IgD-negative memory B cell (primary cell): ENCODE results near the gene KLHDC8A. TPM values are rescaled to one million over a fixed set of nuclear protein-coding genes. Genes with fewer than 3 reads are reported as not detected.

Source experiments
- H3K27ac Mint-ChIP-seq, 3 donors: one replicate each; pipeline ENCODE4 v1.8.0; 2020 to 2022; ENCODE audit warnings: mild to moderate bottlenecking in 3 of 3, mixed read lengths in 3 of 3, moderate library complexity in 1 of 3
- H3K27me3 Mint-ChIP-seq: one replicate; pipeline ENCODE4 v1.8.0; 2021; ENCODE audit warnings: mixed read lengths
- H3K36me3 Mint-ChIP-seq: one replicate; pipeline ENCODE4 v1.8.0; 2020; ENCODE audit warnings: mild to moderate bottlenecking, mixed read lengths
- H3K4me1 Mint-ChIP-seq, 3 donors: one replicate each; pipeline ENCODE4 v1.8.0; 2020 to 2022; ENCODE audit warnings: mixed read lengths in 3 of 3, mild to moderate bottlenecking in 1 of 3
- H3K4me3 Mint-ChIP-seq, 4 donors: one replicate each; pipeline ENCODE4 v1.8.0; 2020 to 2022; ENCODE audit warnings: mild to moderate bottlenecking in 4 of 4, mixed read lengths in 4 of 4, moderate library complexity in 3 of 4
- H3K9me3 Mint-ChIP-seq, 3 donors: one replicate each; pipeline ENCODE4 v1.8.0; 2020 to 2021; ENCODE audit warnings: mixed read lengths in 3 of 3, mild to moderate bottlenecking in 1 of 3
- polyA plus RNA-seq: library from polyadenylated mRNA; unstranded; fragments of 300-500 nt; fragmentation: Illumina TruSeq; gene quantifications from one replicate; pipeline ENCODE4 v1.2.3, GENCODE V29; 2021

Gene KLHDC8A
- polyA plus RNA-seq, 1 donor from 2014 or later: 0.20 TPM

DNA sequence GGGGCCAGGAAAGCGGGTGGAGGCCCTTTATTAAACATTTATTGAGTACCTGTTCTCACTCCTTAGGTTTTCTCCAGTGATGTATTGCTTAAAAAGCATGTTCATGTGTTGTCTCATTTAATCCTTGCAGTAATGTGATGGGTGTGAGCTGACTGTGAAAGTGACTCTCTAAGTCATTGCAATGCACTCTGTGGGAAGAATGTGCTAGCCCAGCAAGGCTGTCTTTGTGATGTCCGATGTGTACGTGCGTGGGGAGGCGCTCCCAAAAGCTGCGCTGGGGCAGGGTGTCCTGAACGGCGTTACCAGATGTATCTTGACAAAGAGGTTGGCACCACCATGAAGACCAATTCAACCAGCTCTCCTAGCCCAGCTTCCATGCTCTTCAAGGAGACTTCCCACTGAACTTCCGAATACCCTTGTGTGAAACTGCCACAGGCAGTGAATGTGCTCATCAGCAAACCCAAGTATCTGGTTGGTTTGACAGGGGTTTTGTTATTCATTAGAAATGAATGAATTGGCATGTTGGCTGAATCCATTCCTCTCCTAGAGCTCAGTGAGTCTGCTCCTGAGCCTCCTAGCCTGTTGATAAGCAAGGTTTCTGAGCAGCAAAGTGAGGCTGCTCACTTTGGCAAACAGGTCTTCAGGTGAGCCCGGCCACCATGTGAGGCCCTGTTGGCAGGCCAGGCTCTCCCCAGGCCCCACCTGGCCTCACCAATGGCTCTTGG, 63.2 kb downstream of the KLHDC8A start:
- Mint-ChIP-seq H3K9me3 (no peaks in the 10 kb centered on the region), H3K27me3 (no peaks in the 10 kb centered on the region), H3K27ac (peak overlapping the region; percentile 19 to 41 (median 24)), H3K36me3 (no peaks in the 10 kb centered on the region), H3K4me1 (peaks cover 29 to 46% (median 45%) of the 10 kb centered on the region in 3 donors), H3K4me3 (no peak overlapping the region)

DNA sequence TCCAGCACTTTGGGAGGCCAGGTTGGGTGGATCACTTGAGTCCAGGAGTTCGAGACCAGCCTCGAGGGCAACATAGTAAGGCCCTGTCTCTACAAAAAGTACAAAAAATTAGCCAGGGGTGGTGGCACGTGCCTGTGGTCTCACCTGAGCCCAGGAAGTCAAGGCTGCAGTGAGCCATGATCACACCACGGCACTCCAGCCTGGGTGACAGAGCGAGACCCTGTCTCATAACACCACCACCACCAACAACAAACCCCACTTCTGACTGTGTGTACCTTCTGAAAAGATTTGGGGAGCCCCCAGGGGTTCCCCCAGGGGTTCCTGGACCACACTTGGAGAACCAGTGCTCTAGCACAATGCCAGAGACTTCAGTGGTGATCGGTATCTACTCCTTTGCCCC, 65.1 kb downstream of the KLHDC8A start:
- no peaks in the 10 kb centered on the region for H3K9me3 Mint-ChIP-seq
- H3K4me1 Mint-ChIP-seq: peaks cover 36 to 59% (median 56%) of the 10 kb centered on the region in 3 donors
- peak overlapping the region; percentile 53 to 92 (median 87) for H3K27ac Mint-ChIP-seq
- no peaks in the 10 kb centered on the region for H3K36me3 Mint-ChIP-seq
- H3K4me3 Mint-ChIP-seq: peak overlapping the region in 3 of 4 donors; percentile 55 to 66 (median 55)
- no peaks in the 10 kb centered on the region for H3K27me3 Mint-ChIP-seq

DNA sequence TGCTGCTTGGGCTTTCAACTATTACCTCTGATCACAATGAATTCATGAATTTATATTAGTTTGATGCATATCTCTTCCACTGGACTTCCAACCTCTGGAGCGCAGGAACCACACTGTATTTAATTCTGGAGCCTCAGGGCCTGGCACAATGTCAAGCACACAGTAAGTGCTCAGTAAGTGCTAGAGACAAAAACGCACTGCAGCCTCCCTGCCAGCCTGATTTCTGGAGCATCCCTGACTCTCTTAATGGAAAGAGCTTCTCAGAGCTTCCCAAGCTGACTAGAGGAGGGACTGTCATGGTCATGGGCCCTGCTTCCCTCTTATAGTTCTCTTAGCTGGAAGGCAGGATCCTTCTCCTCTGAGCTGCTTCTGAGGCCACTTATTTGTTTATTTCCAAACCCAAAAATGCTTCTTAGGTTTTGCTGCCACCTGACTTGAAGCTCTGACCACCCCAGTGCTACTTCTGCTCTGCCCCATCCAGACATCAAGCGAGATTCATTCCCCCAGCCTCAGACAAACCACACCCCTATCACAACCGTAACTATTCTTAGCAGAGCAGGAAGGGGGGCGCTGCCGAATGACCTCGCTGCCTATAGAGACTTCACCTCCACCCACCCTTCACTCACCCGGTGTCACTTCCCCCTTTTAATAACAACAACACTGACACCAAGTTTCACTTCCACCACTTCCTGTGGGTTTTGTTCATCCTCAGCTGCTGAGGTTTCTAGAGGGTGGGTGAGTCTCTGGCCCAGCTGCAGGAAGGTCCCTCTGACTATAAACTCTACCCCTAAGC, 68.8 kb downstream of the KLHDC8A start:
- Mint-ChIP-seq H3K9me3 (no peaks in the 10 kb centered on the region), H3K4me3 (peak overlapping the region; percentile 30 to 93 (median 66)), H3K27ac (peak overlapping the region; percentile 71 to 99 (median 98)), H3K36me3 (no peaks in the 10 kb centered on the region), H3K4me1 (peaks cover 33 to 72% (median 62%) of the 10 kb centered on the region in 3 donors), H3K27me3 (peaks cover 2% of the 10 kb centered on the region)

DNA sequence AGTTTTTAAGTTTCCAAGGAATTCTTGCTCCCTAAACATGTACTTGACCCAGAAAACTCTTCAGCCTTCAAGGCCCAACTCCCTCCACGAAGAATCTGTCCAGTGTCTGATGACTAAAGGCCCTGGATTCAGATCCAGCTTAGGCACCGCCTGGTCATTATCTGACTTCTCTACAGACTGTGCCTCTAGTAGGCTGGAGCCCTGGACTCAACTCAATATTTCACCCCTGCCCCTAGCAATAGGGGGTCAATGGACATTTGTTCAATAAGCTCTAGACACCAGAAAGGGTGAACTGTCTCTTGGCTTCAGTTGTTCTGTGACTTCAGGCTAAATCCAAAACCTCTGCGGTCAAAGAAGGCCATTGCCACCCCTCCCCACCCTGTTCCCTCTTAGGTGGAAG, 69.6 kb downstream of the KLHDC8A start:
- Mint-ChIP-seq H3K27me3 (peaks cover 2% of the 10 kb centered on the region), H3K36me3 (no peaks in the 10 kb centered on the region), H3K27ac (peak overlapping the region; percentile 71 to 99 (median 98)), H3K4me3 (peak overlapping the region; percentile 30 to 93 (median 62)), H3K9me3 (no peaks in the 10 kb centered on the region), H3K4me1 (peaks cover 33 to 78% (median 65%) of the 10 kb centered on the region in 3 donors)

DNA sequence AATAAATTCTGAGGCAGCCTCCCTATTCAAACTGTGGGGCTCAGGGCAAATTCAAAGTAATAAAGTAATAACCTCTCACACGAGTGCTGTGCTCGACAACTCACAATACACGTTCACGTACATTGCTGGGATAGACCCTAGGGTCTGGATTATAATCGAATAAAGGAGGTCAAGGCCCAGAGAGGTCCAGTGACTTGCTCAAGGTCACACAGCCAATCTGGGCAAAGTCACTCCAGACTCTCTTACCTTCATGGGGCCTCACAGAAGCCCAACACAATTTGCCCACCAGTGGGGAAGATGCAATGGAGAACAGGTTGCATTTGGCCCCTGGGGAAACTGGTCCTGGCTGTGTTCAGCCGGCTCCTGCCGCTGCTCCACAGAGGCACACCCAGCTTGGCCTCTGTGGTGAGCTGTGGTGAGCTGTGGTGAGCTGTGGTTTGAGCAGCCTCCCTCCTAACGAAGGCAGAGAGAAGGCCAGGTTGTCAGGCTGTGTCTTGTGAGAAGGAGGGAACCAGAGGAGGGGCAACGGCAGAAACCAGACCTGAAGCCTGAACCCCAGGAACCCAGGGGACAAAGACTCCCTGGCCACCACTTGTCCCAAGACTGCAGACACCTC, 70.3 kb downstream of the KLHDC8A start:
- peak overlapping the region; percentile 30 to 93 (median 82) for H3K4me3 Mint-ChIP-seq
- peaks cover 28 to 71% (median 59%) of the 10 kb centered on the region in 3 donors for H3K4me1 Mint-ChIP-seq
- no peaks in the 10 kb centered on the region for H3K9me3 Mint-ChIP-seq
- peaks cover 2% of the 10 kb centered on the region for H3K27me3 Mint-ChIP-seq
- peak overlapping the region; percentile 71 to 99 (median 98) for H3K27ac Mint-ChIP-seq
- H3K36me3 Mint-ChIP-seq: no peaks in the 10 kb centered on the region

Other genes starting within 250 kb of the KLHDC8A start
- gene RBBP5, start 234.9 kb downstream of the KLHDC8A start, polyA plus RNA-seq: 19.0 TPM
- 6.1 TPM for gene DSTYK, start 145.2 kb downstream of the KLHDC8A start, polyA plus RNA-seq
- 0.11 TPM for gene TMCC2, start 129.0 kb downstream of the KLHDC8A start, polyA plus RNA-seq
- 91.9 TPM for gene NUAK2, start 35.2 kb downstream of the KLHDC8A start, polyA plus RNA-seq
- gene LEMD1, start 65.1 kb upstream of the KLHDC8A start, polyA plus RNA-seq: not detected
- gene BLACAT1, start 99.1 kb upstream of the KLHDC8A start, polyA plus RNA-seq: not detected
- 0.95 TPM for gene CDK18, start 147.7 kb upstream of the KLHDC8A start, polyA plus RNA-seq